H1 (cell line): Measurements from ENCODE around the gene ZNF143. TPM values are rescaled to one million over a fixed set of nuclear protein-coding genes. Genes with fewer than 3 reads are reported as not detected.
A peak's percentile ranks its signal among the peaks of the same experiment; 100 is the strongest.

Experiments
- CTCF ChIA-PET: fragments of 300-600 bp; sonication (Branson Sonifier 250); formaldehyde crosslinking; loops from one replicate; lab custom pipeline; 2021; ENCODE audit not compliant: partially characterized antibody; lab: Charles Lee
- POLR2A ChIA-PET: fragments of 300-600 bp; sonication (Branson Sonifier 250); formaldehyde crosslinking; loops from one replicate; lab custom pipeline; 2021; ENCODE audit warnings: inconsistent platforms; ENCODE audit not compliant: partially characterized antibody; lab: Charles Lee
- DNase-seq, 2 experiments: peaks; one replicate each; pipeline versions ENCODE4 v3.0.0 to v3.0.0-alpha.2; 2010 to 2022; ENCODE audit warnings: low spot score in 2 of 2, low read depth in 1 of 2, mixed read lengths in 1 of 2
- FAIRE-seq: peaks from 2 replicates; lab custom pipeline; 2011; peaks lifted over from hg19 to GRCh38; lab: Jason Lieb, UNC
- H2AFZ ChIP-seq: 2 replicates; pipeline ENCODE4 v1.8.1; 2012; ENCODE audit warnings: low read length, inconsistent platforms
- H2AK5ac ChIP-seq: 2 replicates; pipeline ENCODE4 v1.6.1; 2013; ENCODE audit warnings: low read depth, low read length
- H2BK120ac ChIP-seq: replicated peaks from 2 replicates; pipeline ENCODE3; 2013; ENCODE audit warnings: low read depth, low read length, inconsistent platforms
- H2BK12ac ChIP-seq: 2 replicates; pipeline ENCODE4 v1.6.1; 2013; ENCODE audit warnings: low read depth, low read length
- H2BK15ac ChIP-seq: 2 replicates; pipeline ENCODE4 v1.6.1; 2013; ENCODE audit warnings: low read length
- H2BK20ac ChIP-seq: 2 replicates; pipeline ENCODE4 v1.6.1; 2013; ENCODE audit warnings: low read length
- H2BK5ac ChIP-seq: 2 replicates; pipeline ENCODE4 v1.6.1; 2013; ENCODE audit warnings: low read depth, low read length
- H3K14ac ChIP-seq: 2 replicates; pipeline ENCODE4 v1.6.1; 2013; ENCODE audit warnings: inconsistent platforms; ENCODE audit not compliant: insufficient read length
- H3K18ac ChIP-seq: 2 replicates; pipeline ENCODE4 v1.6.1; 2013; ENCODE audit warnings: low read length; ENCODE audit errors: extremely low read depth
- H3K23ac ChIP-seq: 2 replicates; pipeline ENCODE4 v1.6.1; 2013; ENCODE audit warnings: inconsistent platforms; ENCODE audit not compliant: insufficient read length
- H3K23me2 ChIP-seq: 2 replicates; pipeline ENCODE4 v1.6.1; 2013; ENCODE audit warnings: low read depth, low read length
- H3K27ac ChIP-seq: 2 replicates; pipeline ENCODE4 v1.6.1; 2011; ENCODE audit warnings: low read depth, low read length, inconsistent platforms
- H3K27me3 ChIP-seq, 4 experiments: replicated peaks in 1 of 4; 1 replicate in 1 of 4; 2 replicates in 3 of 4; pipeline versions ENCODE4 v1.6.1 to v1.8.1; 2011 to 2013; ENCODE audit warnings: low read length in 3 of 4, mild to moderate bottlenecking in 3 of 4, inconsistent platforms in 2 of 4, mixed read lengths in 2 of 4, moderate library complexity in 1 of 4; ENCODE audit not compliant: control insufficient read depth in 3 of 4, insufficient read depth in 3 of 4; ENCODE audit errors: extremely low read depth in 1 of 4
- H3K36me3 ChIP-seq, 4 experiments: 2 replicates each; pipeline versions ENCODE4 v1.6.1 to v1.8.1; 2011 to 2013; ENCODE audit warnings: mild to moderate bottlenecking in 4 of 4, low read length in 3 of 4, moderate library complexity in 2 of 4, control low read depth in 1 of 4, inconsistent platforms in 1 of 4; ENCODE audit not compliant: insufficient read depth in 4 of 4, control insufficient read depth in 2 of 4
- H3K4ac ChIP-seq: replicated peaks from 2 replicates; pipeline ENCODE3; 2013; ENCODE audit warnings: low read length, low read depth, mixed read lengths, inconsistent platforms; ENCODE audit not compliant: insufficient read length
- H3K4me1 ChIP-seq, 4 experiments: replicated peaks in 1 of 4; 1 replicate in 1 of 4; 2 replicates in 3 of 4; pipeline versions ENCODE4 v1.6.1 to v1.8.1; 2011 to 2013; ENCODE audit warnings: low read length in 3 of 4, inconsistent platforms in 2 of 4, mixed read lengths in 1 of 4; ENCODE audit not compliant: insufficient read depth in 4 of 4, control insufficient read depth in 3 of 4
- H3K4me2 ChIP-seq, 2 experiments: 2 replicates each; pipeline versions ENCODE4 v1.6.1 to v1.8.1; 2011 to 2013; ENCODE audit warnings: low read depth in 2 of 2, low read length in 2 of 2, control low read depth in 1 of 2, inconsistent platforms in 1 of 2, mild to moderate bottlenecking in 1 of 2; ENCODE audit not compliant: insufficient read depth in 1 of 2
- H3K4me3 ChIP-seq, 4 experiments: fragments of 200-600, 300-600 bp in 1 of 4; sonication (generic), shearing (Covaris generic), sonication (Bioruptor Twin) in 1 of 4; 2 replicates each; pipeline versions ENCODE4 v1.5.1 to v1.8.1; 2011 to 2016; ENCODE audit warnings: low read length in 4 of 4, low read depth in 3 of 4, control low read depth in 2 of 4, inconsistent platforms in 2 of 4, mild to moderate bottlenecking in 2 of 4, mixed read lengths in 1 of 4, moderate library complexity in 1 of 4; ENCODE audit not compliant: insufficient read depth in 2 of 4; ENCODE audit errors: extremely low read depth in 1 of 4
- H3K56ac ChIP-seq: replicated peaks from 2 replicates; pipeline ENCODE3; 2013; ENCODE audit warnings: low read depth, mild to moderate bottlenecking, mixed read lengths, low read length, inconsistent platforms; ENCODE audit not compliant: insufficient read length
- H3K79me1 ChIP-seq: 2 replicates; pipeline ENCODE4 v1.6.1; 2013; ENCODE audit warnings: low read depth, low read length, control low read depth
- H3K79me2 ChIP-seq, 2 experiments: 2 replicates each; pipeline versions ENCODE4 v1.6.1 to v1.8.1; 2012 to 2013; ENCODE audit warnings: low read length in 2 of 2, mild to moderate bottlenecking in 2 of 2, inconsistent platforms in 1 of 2; ENCODE audit not compliant: insufficient read depth in 2 of 2, control insufficient read depth in 1 of 2
- H3K9ac ChIP-seq, 4 experiments: replicated peaks in 1 of 4; 1 replicate in 1 of 4; 2 replicates in 3 of 4; pipeline versions ENCODE4 v1.6.1 to v1.8.1; 2011 to 2013; ENCODE audit warnings: low read depth in 3 of 4, low read length in 3 of 4, control low read depth in 2 of 4, mild to moderate bottlenecking in 2 of 4, moderate library complexity in 2 of 4, inconsistent platforms in 1 of 4; ENCODE audit errors: extremely low read depth in 1 of 4
- H3K9me3 ChIP-seq, 2 experiments: 2 replicates each; pipeline versions ENCODE4 v1.6.1 to v1.8.1; 2012 to 2013; ENCODE audit warnings: mild to moderate bottlenecking in 2 of 2, moderate library complexity in 2 of 2, control low read depth in 1 of 2, inconsistent platforms in 1 of 2, low read depth in 1 of 2, low read length in 1 of 2, mixed read lengths in 1 of 2; ENCODE audit not compliant: insufficient read depth in 2 of 2
- H4K20me1 ChIP-seq, 2 experiments: replicated peaks in 1 of 2; 2 replicates each; pipeline versions ENCODE3 to v1.8.1; 2011 to 2013; ENCODE audit warnings: inconsistent platforms in 2 of 2, low read length in 2 of 2, mild to moderate bottlenecking in 1 of 2; ENCODE audit not compliant: insufficient read depth in 2 of 2, control insufficient read depth in 1 of 2
- H4K5ac ChIP-seq: 2 replicates; pipeline ENCODE4 v1.6.1; 2013; ENCODE audit warnings: low read length, low read depth, mixed read lengths, inconsistent platforms; ENCODE audit not compliant: insufficient read length
- H4K8ac ChIP-seq: 2 replicates; pipeline ENCODE4 v1.8.0; 2013; ENCODE audit warnings: mild to moderate bottlenecking, moderate library complexity, low read length, inconsistent platforms; ENCODE audit not compliant: insufficient read depth; ENCODE audit errors: extremely low read depth
- H4K91ac ChIP-seq: replicated peaks from 2 replicates; pipeline ENCODE3; 2013; ENCODE audit warnings: low read length, mixed read lengths, inconsistent platforms; ENCODE audit not compliant: insufficient read length
- CTCF ChIP-seq, 3 experiments: IDR thresholded peaks; 1 replicate in 2 of 3; 2 replicates in 1 of 3; pipeline versions ENCODE4 v1.5.1 to v1.6.1; 2011; ENCODE audit warnings: low read length in 3 of 3, mild to moderate bottlenecking in 3 of 3, inconsistent platforms in 2 of 3, low read depth in 1 of 3, moderate library complexity in 1 of 3; ENCODE audit not compliant: insufficient read depth in 1 of 3; ENCODE audit errors: control extremely low read depth in 1 of 3
- EGR1 ChIP-seq: IDR thresholded peaks from 2 replicates; pipeline ENCODE4 v1.6.1; 2011; ENCODE audit warnings: low read depth, low read length, borderline replicate concordance
- RAD21 ChIP-seq, 2 experiments: IDR thresholded peaks in 1 of 2; conservative IDR thresholded peaks in 1 of 2; 2 replicates each; pipeline ENCODE4 v1.6.1; 2011; ENCODE audit warnings: low read depth in 2 of 2, low read length in 2 of 2, improper control_type of control experiment in 1 of 2, inconsistent platforms in 1 of 2, mild to moderate bottlenecking in 1 of 2, moderate library complexity in 1 of 2
- TBP ChIP-seq: IDR thresholded peaks from 2 replicates; pipeline ENCODE4 v1.6.1; 2011; ENCODE audit warnings: low read depth, low read length, improper control_type of control experiment
- WGBS, 2 experiments: shearing (Covaris generic) in 1 of 2; methylation state at CpG; one replicate each; pipeline versions ENCODE4 v1.1.6 to v1.1.7; 2013 to 2015; ENCODE audit warnings: low lambda C conversion rate in 2 of 2, mixed read lengths in 2 of 2, inconsistent platforms in 1 of 2, low coverage in 1 of 2, missing lambda C conversion rate in 1 of 2; ENCODE audit not compliant: insufficient replicate concordance in 2 of 2, insufficient coverage in 1 of 2, insufficient read length in 1 of 2; ENCODE audit errors: extremely low coverage in 1 of 2, missing lambda C conversion rate in 1 of 2; 5-methylcytosine and 5-hydroxymethylcytosine counted together
- polyA plus RNA-seq, 7 experiments: library from polyadenylated mRNA; depleted of rRNA in 3 of 7; stranded (reverse) in 5 of 7; unstranded in 2 of 7; fragments of >200 nt in 5 of 7; fragments of 200-250 nt in 2 of 7; gene quantifications; 1 replicate in 5 of 7; 2 replicates in 1 of 7; 4 replicates in 1 of 7; pipeline versions ENCODE4 v1.2.1 to v1.2.3, GENCODE V29; 2011 to 2013; ENCODE audit warnings: missing spikeins in 2 of 7, mixed read lengths in 2 of 7
- total RNA-seq: library from RNA; stranded (reverse); fragmentation: NEBNext Ultra II Directional; extraction: Animal tissue kit (Norgen Biotek cat#: 25700); gene quantifications from 2 replicates; pipeline ENCODE4 v1.2.1, GENCODE V29; 2021

Gene ZNF143
- total and polyA plus RNA-seq, 2 of the 8 experiments (the other 6 are each of a cell fraction or from before 2014, with no cell fraction given), result 43.0 to 69.2 TPM

DNA sequence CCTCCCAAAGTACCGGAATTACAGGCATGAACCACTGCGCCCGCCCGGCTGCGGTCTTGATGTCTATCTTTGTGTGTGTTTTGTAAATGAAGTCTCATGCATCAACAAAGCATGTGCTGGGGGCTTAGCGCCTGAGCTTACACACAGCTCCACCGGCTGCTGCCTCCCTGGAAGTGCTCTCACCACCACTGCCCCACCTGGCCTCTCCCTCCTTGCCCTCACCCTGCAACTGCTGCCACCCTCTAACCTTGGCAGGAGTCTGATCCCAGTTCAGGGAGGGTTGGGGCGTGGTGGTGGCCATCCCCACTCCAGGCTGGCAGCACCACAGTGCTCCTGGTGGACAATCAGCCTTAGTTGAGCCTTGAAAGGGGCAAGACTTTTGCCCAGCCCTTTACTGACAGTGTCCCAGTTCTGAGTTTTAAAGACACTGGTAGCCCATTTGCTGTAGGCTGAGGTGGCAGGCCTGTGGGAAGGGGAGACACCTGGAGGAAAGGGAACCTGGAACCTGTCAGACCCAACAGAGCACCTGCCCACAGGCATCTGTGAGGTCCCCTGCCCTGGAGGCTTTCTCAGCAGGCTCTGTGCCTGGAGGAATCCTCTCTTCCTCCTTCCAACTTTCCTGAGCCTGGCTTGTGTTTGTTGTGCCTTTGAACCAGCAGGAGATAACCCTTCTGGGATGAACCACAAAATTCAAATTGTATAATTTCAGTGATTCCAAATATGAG is 70.3 kb downstream of the ZNF143 start:
- no peaks in the 10 kb centered on the region for H3K23me2 ChIP-seq
- H3K9me3 ChIP-seq, result no peaks in the 10 kb centered on the region
- no peaks in the 10 kb centered on the region for H3K79me1 ChIP-seq
- H3K56ac ChIP-seq, result no peak overlapping the region
- no peak overlapping the region for H3K4me3 ChIP-seq
- peaks cover 2 to 13% (median 6%) of the 10 kb centered on the region in 4 experiments; a peak in 6 of 7 replicates for H3K4me1 ChIP-seq
- no peak overlapping the region for H2BK20ac ChIP-seq
- DNase-seq (peak in 1 of 2 experiments; percentile 47), FAIRE-seq (no peak)
- peaks cover 0 to 13% (median under 1%) of the 10 kb centered on the region in 4 experiments; a peak in 2 of 8 replicates for H3K36me3 ChIP-seq
- H4K8ac ChIP-seq, result peak overlapping the region; percentile 86
- ChIA-PET POLR2A (interaction anchor here (2.2 to 2.5 kb wide), 2 partner anchors 18 to 43 kb away, joined by 5 to 12 read pairs; partner anchors contain the start of gene WEE1), CTCF (interaction anchor here (0.7 to 1.8 kb wide), 4 partner anchors 24 to 227 kb away, joined by 3 to 4 read pairs (median 3); no protein-coding TSS in a partner anchor)
- H2BK5ac ChIP-seq, result no peak overlapping the region; the same call in 1 of the 2 replicates
- no peak overlapping the region for H3K4me2 ChIP-seq
- H2AK5ac ChIP-seq, result no peak overlapping the region
- H4K91ac ChIP-seq, result no peak overlapping the region
- no peak overlapping the region for H3K4ac ChIP-seq
- H2BK15ac ChIP-seq, result peak overlapping the region; percentile 65
- no peaks in the 10 kb centered on the region for H4K20me1 ChIP-seq
- no peak overlapping the region for H3K9ac ChIP-seq
- H3K18ac ChIP-seq, result no peak overlapping the region
- 0 out of 2 replicates have a peak overlapping the region, but pooled peaks have one; percentile 4 for H2BK12ac ChIP-seq
- H3K23ac ChIP-seq, result no peak overlapping the region
- no peak overlapping the region for H2AFZ ChIP-seq
- H2BK120ac ChIP-seq, result no peak overlapping the region
- H4K5ac ChIP-seq, result no peak overlapping the region
- no peak overlapping the region for H3K14ac ChIP-seq
- H3K27ac ChIP-seq, result no peak overlapping the region
- TF ChIP-seq TBP (no peak), CTCF (IDR thresholded peaks at IDR 0.05; ENCODE audit: control extremely low read depth in 1 of 3, insufficient read depth in 1 of 3, low read depth in 1 of 3, low read length in 3 of 3) (peak in 2 of 3 experiments; percentile 26 to 27; a peak in 2 of 4 replicates), RAD21 (IDR thresholded peaks at IDR 0.05 in 1 of 2, conservative IDR thresholded peaks at IDR 0.05 in 1 of 2; ENCODE audit: low read depth in 2 of 2, low read length in 2 of 2) (peak in 1 of 2 experiments; percentile 9; a peak in 1 of 4 replicates), EGR1 (no peak)
- TF ChIP-seq, all 59 proteins: peak for 2
- WGBS, 2 experiments, result 95% methylated on average over 8 of the region's 8 CpGs; no CpG with 5 or more reads in 1 of the 2 experiments
- Histone ChIP-seq H3K79me2 (no peaks in the 10 kb centered on the region), H3K27me3 (no peaks in the 10 kb centered on the region)
